Activated CD8-positive, alpha-beta T cell treated with anti-CD3 and anti-CD28 coated beads for 36 hours (primary cell): Measurements from ENCODE around the gene NUP98. TPM values are rescaled to one million over a fixed set of nuclear protein-coding genes. Genes with fewer than 3 reads are reported as not detected.

Experiments used
- ATAC-seq: fragments of 200-7000 bp; cut with Tn5 transposase; one replicate; pipeline ENCODE4 v1.10.0; 2021; ENCODE audit warnings: mild to moderate bottlenecking, moderate library complexity
- CTCF ChIA-PET: fragments of 350-600 bp; sonication (Branson Sonifier 250); formaldehyde crosslinking; loops from one replicate; lab custom pipeline; 2021; ENCODE audit warnings: antibody characterized with exemption; lab: Charles Lee
- POLR2A ChIA-PET: fragments of 350-600 bp; sonication (Branson Sonifier 250); formaldehyde crosslinking; loops from one replicate; lab custom pipeline; 2021; ENCODE audit warnings: antibody characterized with exemption; lab: Charles Lee
- DNase-seq: peaks from one replicate; pipeline ENCODE4 v3.0.0-alpha.2; 2020
- H3K27ac Mint-ChIP-seq: one replicate; pipeline ENCODE4 v1.8.0; 2021; ENCODE audit warnings: mild to moderate bottlenecking, mixed read lengths
- H3K27me3 Mint-ChIP-seq: one replicate; pipeline ENCODE4 v1.8.0; 2021; ENCODE audit warnings: mixed read lengths
- H3K36me3 Mint-ChIP-seq: one replicate; pipeline ENCODE4 v1.8.0; 2021; ENCODE audit warnings: low read depth, mixed read lengths
- H3K4me1 Mint-ChIP-seq: one replicate; pipeline ENCODE4 v1.8.0; 2021; ENCODE audit warnings: low read depth, mixed read lengths
- H3K4me3 Mint-ChIP-seq: one replicate; pipeline ENCODE4 v1.8.0; 2021; ENCODE audit warnings: mild to moderate bottlenecking, moderate library complexity, mixed read lengths
- H3K9me3 Mint-ChIP-seq: one replicate; pipeline ENCODE4 v1.8.0; 2021; ENCODE audit warnings: mixed read lengths
- intact Hi-C: fragments of 100-400 bp; cut with micrococcal nuclease; formaldehyde crosslinking; loops from one replicate; pipeline ENCODE4 v1.10.0; 2022
- total RNA-seq, 2 experiments: library from RNA; stranded (reverse); gene quantifications; one replicate each; pipeline ENCODE4 v1.2.3, GENCODE V29; 2021
- TF ChIP-seq, protein P1 (sequence below): fragments of 200-600 bp; IDR thresholded peaks from one replicate; pipeline ENCODE4 v1.8.0; 2022; ENCODE audit warnings: antibody characterized with exemption, mild to moderate bottlenecking

The NUP98 gene
- total RNA-seq, 2 experiments from 2014 or later = 88.4 to 89.9 TPM

- no peak overlapping the region for H3K27ac Mint-ChIP-seq
- ATAC-seq (no peak), DNase-seq (no peak)
- ChIA-PET CTCF (interaction anchor here (1.0 kb wide), 1 partner anchor 9 kb away, joined by 3 read pairs; no protein-coding TSS in a partner anchor), POLR2A (no interaction called here)
- no peaks in the 10 kb centered on the region for H3K27me3 Mint-ChIP-seq
- H3K36me3 Mint-ChIP-seq = peaks cover 27% of the 10 kb centered on the region
- TF ChIP-seq, protein P1, sequence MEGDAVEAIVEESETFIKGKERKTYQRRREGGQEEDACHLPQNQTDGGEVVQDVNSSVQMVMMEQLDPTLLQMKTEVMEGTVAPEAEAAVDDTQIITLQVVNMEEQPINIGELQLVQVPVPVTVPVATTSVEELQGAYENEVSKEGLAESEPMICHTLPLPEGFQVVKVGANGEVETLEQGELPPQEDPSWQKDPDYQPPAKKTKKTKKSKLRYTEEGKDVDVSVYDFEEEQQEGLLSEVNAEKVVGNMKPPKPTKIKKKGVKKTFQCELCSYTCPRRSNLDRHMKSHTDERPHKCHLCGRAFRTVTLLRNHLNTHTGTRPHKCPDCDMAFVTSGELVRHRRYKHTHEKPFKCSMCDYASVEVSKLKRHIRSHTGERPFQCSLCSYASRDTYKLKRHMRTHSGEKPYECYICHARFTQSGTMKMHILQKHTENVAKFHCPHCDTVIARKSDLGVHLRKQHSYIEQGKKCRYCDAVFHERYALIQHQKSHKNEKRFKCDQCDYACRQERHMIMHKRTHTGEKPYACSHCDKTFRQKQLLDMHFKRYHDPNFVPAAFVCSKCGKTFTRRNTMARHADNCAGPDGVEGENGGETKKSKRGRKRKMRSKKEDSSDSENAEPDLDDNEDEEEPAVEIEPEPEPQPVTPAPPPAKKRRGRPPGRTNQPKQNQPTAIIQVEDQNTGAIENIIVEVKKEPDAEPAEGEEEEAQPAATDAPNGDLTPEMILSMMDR = no peak
- no peaks in the 10 kb centered on the region for H3K4me1 Mint-ChIP-seq
- no peaks in the 10 kb centered on the region for H3K9me3 Mint-ChIP-seq
- H3K4me3 Mint-ChIP-seq = no peak overlapping the region
- intact Hi-C loops = no loop called here
Measured at GRCh38 chr11:3669742-3670183, 127.6 kb downstream of the NUP98 start.

DNA sequence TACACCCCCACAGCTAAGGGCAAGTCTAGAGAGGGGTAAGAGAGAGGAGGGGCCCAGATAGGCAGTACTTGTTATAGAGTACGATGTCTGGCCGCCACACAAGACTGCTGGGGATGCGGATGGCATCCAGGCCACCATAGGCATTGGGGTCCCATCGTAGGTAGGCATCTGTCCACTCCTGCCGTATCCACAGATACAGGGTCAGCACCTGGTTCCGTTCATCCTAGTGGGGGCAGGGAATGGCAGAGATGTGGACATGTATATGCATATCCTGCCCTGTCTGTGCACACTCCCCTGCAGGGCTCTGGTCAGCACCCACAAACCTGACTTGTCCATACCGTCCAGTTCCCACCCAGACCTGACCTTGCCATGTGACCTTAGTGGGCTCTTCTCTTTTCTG is 128.2 kb downstream of the NUP98 start:
- H3K36me3 Mint-ChIP-seq = peaks cover 21% of the 10 kb centered on the region
- CTCF ChIA-PET = interaction anchor here (1.0 kb wide), 1 partner anchor 10 kb away, joined by 3 read pairs; no protein-coding TSS in a partner anchor
- no peak overlapping the region for H3K4me3 Mint-ChIP-seq
- intact Hi-C loops = no loop called here
- POLR2A ChIA-PET = no interaction called here
- ATAC-seq = no peak
- no peaks in the 10 kb centered on the region for H3K9me3 Mint-ChIP-seq
- H3K27ac Mint-ChIP-seq = no peak overlapping the region
- H3K4me1 Mint-ChIP-seq = no peaks in the 10 kb centered on the region
- TF ChIP-seq, protein P1 = no peak
- DNase-seq = no peak
- H3K27me3 Mint-ChIP-seq = no peaks in the 10 kb centered on the region

DNA sequence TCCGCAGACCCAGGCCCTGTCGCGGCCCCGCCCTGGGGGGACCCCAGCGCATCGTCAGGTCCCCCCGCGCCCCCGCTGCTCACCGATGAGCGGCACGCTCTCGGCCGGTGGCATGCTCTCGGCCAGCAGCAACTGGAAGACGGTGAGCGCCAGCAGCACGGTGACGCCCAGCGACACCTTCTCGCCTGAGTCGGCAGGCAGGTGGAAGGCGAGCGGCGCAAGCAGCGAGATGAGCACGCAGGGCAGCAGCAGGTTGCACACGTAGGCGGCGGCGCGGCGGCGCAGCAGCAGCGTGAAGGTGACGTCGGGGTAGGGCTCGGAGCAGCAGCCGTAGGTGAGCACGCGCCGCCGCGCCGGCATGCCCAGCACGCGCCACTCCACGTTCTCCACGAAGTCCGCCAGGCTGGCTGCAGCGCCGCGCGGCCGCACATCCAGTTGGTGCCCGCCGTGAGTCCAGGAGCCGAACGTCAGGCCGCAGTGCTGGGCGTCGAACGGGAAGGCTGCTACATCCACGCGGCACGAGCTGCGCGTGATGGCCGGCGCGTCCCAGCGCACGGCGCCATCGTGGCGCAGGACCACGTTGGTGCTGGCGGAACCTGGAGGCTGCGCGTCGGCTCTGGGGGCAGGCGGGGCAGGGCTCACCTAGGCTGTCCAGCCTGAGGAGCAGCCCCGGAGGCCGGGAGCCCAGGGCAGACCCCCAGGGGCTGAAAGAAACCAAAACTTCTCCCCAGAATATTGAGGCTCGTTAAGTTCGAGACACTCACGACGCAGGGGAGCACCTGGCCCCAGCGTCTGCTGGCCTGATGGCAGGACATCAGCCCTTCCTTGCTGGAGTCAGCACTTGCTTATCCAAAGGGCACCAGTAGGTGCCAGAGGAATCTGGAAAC is 130.0 kb downstream of the NUP98 start:
- ATAC-seq (no peak), DNase-seq (no peak)
- POLR2A ChIA-PET = interaction anchor here (1.0 kb wide), 1 partner anchor 14 kb away, joined by 3 read pairs; no protein-coding TSS in a partner anchor
- Mint-ChIP-seq H3K36me3 (peaks cover 19% of the 10 kb centered on the region), H3K4me3 (no peak overlapping the region), H3K27ac (no peak overlapping the region), H3K9me3 (no peaks in the 10 kb centered on the region), H3K4me1 (no peaks in the 10 kb centered on the region), H3K27me3 (no peaks in the 10 kb centered on the region)
- TF ChIP-seq, protein P1 = no peak
- intact Hi-C loops = no loop called here
- CTCF ChIA-PET = no interaction called here

GRCh38 chr11:3666023-3666530 is 131.3 kb downstream of the NUP98 start:
- ATAC-seq (no peak), DNase-seq (no peak)
- Mint-ChIP-seq H3K27me3 (no peaks in the 10 kb centered on the region), H3K36me3 (peaks cover 19% of the 10 kb centered on the region), H3K4me3 (no peak overlapping the region), H3K27ac (no peak overlapping the region), H3K4me1 (no peaks in the 10 kb centered on the region), H3K9me3 (no peaks in the 10 kb centered on the region)
- ChIA-PET POLR2A (interaction anchor here (1.0 kb wide), 1 partner anchor 15 kb away, joined by 3 read pairs; no protein-coding TSS in a partner anchor), CTCF (no interaction called here)
- intact Hi-C loops = no loop called here
- TF ChIP-seq, protein P1 = no peak
